GM12864 (cell line): ENCODE data around the gene MARK2.
A peak's percentile ranks its signal among the peaks of the same experiment; 100 is the strongest.

Experiments
- DNase-seq: peaks from one replicate; pipeline ENCODE4 v3.0.0-alpha.2; 2011; ENCODE audit warnings: low read depth
- H3K4me3 ChIP-seq: 2 replicates; pipeline ENCODE4 v1.5.1; 2011; ENCODE audit warnings: mild to moderate bottlenecking, low read depth, low read length, control low read depth
- TF ChIP-seq, protein P1 (sequence below): IDR thresholded peaks from 2 replicates; pipeline ENCODE4 v1.5.1; 2011; ENCODE audit warnings: low read depth, mild to moderate bottlenecking, moderate library complexity, low read length, control low read depth, inconsistent platforms; ENCODE audit errors: missing control alignments

The MARK2 gene

DNA sequence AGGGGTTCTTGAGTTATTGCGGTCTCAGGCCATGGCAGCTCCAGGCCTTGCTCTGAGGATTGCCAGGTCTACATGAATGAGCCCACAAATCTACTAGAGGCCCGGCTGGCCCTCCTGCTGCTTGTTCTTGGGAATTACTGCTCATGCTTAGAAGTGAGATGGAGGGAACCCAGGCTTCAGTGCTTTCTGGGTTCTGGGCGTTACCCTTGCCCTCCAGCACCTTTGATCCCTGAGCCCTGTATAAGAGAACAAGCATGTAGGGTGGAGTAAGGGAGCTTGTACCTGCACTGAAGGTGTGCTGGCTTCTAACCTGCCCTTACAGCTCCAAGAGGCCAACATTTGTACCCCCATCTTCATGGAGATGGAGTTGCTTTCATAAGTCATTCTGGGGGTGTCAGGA lies 103.9 kb downstream of the MARK2 start:
- no peak overlapping the region for H3K4me3 ChIP-seq
- TF ChIP-seq, protein P1, sequence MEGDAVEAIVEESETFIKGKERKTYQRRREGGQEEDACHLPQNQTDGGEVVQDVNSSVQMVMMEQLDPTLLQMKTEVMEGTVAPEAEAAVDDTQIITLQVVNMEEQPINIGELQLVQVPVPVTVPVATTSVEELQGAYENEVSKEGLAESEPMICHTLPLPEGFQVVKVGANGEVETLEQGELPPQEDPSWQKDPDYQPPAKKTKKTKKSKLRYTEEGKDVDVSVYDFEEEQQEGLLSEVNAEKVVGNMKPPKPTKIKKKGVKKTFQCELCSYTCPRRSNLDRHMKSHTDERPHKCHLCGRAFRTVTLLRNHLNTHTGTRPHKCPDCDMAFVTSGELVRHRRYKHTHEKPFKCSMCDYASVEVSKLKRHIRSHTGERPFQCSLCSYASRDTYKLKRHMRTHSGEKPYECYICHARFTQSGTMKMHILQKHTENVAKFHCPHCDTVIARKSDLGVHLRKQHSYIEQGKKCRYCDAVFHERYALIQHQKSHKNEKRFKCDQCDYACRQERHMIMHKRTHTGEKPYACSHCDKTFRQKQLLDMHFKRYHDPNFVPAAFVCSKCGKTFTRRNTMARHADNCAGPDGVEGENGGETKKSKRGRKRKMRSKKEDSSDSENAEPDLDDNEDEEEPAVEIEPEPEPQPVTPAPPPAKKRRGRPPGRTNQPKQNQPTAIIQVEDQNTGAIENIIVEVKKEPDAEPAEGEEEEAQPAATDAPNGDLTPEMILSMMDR, result no peak
- DNase-seq, result no peak

DNA sequence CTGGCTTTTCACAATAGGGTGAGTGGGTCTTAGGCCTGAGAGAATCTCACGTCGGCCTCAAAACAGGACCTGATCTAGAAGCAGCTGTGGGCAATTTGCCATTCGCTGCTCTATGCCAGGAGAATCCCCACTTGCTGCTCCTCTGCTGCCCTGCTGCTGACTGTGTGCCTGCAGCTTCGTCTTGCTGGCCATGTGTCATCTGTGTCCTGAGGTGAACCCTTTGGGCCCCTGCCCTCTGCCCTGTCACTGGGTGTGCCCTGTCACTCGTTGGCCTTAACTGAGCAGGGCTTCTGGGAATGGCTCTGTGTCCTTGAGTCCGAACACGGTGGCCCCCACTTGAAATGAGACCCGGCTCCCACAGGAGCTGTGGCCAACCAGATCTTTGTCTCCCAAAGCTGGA lies 106.1 kb downstream of the MARK2 start:
- TF ChIP-seq, protein P1, result no peak
- no peak for DNase-seq
- H3K4me3 ChIP-seq, result no peak overlapping the region

DNA sequence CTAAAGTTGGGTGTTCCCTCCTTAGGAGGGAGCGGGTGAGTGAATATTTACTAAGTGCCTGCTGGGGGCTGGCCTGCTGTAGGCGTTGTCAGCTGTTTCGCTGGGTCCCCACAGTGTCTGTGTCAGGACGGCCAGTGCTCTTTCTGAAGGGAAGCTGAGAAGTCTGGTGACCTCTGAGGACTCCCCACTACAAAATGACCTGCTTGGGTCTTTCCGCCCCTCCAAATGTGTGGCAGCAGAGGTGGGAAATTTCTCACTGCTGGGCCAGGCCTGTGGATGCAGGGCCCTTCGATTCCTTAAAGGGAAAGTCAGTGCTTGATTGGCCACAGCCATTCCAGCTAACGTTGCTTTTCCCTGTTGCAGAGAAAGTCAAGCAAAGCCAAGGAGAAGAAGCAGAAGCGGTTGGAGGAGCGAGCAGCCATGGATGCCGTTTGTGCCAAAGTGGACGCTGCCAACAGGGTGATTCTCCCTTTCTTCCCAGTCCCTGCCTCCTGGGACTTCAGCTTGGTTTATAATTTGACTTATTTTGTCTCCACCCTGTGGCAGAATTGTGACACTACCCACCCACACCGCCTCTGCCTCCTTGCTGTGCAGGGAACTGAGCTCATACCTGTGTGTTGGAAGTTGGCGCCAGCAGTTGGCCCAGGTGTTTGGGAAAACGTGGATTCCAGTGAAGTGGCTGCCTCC lies 106.7 kb downstream of the MARK2 start:
- H3K4me3 ChIP-seq, result no peak overlapping the region
- DNase-seq, result no peak
- TF ChIP-seq, protein P1, result peak; percentile 70

- no peak overlapping the region for H3K4me3 ChIP-seq
- TF ChIP-seq, protein P1, result no peak
- no peak for DNase-seq
These were observed 113.0 kb downstream of the MARK2 start for GRCh38 chr11:63951779-63952536.

GRCh38 chr11:63952570-63952969 lies 113.7 kb downstream of the MARK2 start:
- TF ChIP-seq, protein P1, result no peak
- DNase-seq, result no peak
- no peak overlapping the region for H3K4me3 ChIP-seq

GRCh38 chr11:63958008-63958407 lies 119.1 kb downstream of the MARK2 start:
- DNase-seq, result no peak
- TF ChIP-seq, protein P1, result no peak

More at GRCh38 chr11:63958008-63958407, 119.1 kb downstream of the MARK2 start:
- H3K4me3 ChIP-seq, result no peak overlapping the region
